Karpas-422 (cell line): ENCODE results near the gene MOB3A. TPM values are rescaled to one million over a fixed set of nuclear protein-coding genes. Genes with fewer than 3 reads are reported as not detected.

ENCODE experiments used
- DNase-seq: peaks from one replicate; pipeline ENCODE4 v3.0.0-alpha.2; 2015
- H2AFZ ChIP-seq: fragments of 200-600 bp; sonication (generic); 2 replicates; pipeline ENCODE4 v1.6.1; 2014; ENCODE audit warnings: antibody characterized with exemption, low read length, mixed read lengths
- H3K27ac ChIP-seq: fragments of 200-600 bp; sonication (generic); 2 replicates; pipeline ENCODE4 v1.5.1; 2014; ENCODE audit warnings: mild to moderate bottlenecking, low read length, moderate library complexity
- H3K27me3 ChIP-seq: fragments of 200-600 bp; sonication (generic); 2 replicates; pipeline ENCODE4 v1.6.1; 2014; ENCODE audit warnings: low read length, mixed read lengths
- H3K36me3 ChIP-seq: fragments of 200-600 bp; sonication (generic); 2 replicates; pipeline ENCODE4 v1.6.1; 2014; ENCODE audit warnings: low read length, mixed read lengths; ENCODE audit not compliant: insufficient read depth
- H3K4me1 ChIP-seq: fragments of 200-600 bp; sonication (generic); 2 replicates; pipeline ENCODE4 v1.6.1; 2014; ENCODE audit warnings: mild to moderate bottlenecking, low read length, mixed read lengths
- H3K4me2 ChIP-seq: fragments of 200-600 bp; sonication (generic); 2 replicates; pipeline ENCODE4 v1.6.1; 2014; ENCODE audit warnings: low read length, low read depth, mild to moderate bottlenecking; ENCODE audit not compliant: poor library complexity, severe bottlenecking
- H3K4me3 ChIP-seq: fragments of 200-600 bp; sonication (generic); 2 replicates; pipeline ENCODE4 v1.5.1; 2014; ENCODE audit warnings: mild to moderate bottlenecking, antibody characterized with exemption, low read length, mixed read lengths
- H3K79me2 ChIP-seq: fragments of 200-600 bp; sonication (generic); 2 replicates; pipeline ENCODE4 v1.6.1; 2014; ENCODE audit warnings: mild to moderate bottlenecking, low read length, mixed read lengths
- H3K9ac ChIP-seq: fragments of 200-600 bp; sonication (generic); 2 replicates; pipeline ENCODE4 v1.6.0; 2014; ENCODE audit warnings: low read length
- H3K9me2 ChIP-seq: fragments of 200-600 bp; sonication (generic), shearing (Covaris generic); replicated peaks from 2 replicates; pipeline ENCODE4 v1.6.0; 2014; ENCODE audit warnings: mild to moderate bottlenecking, low read length, moderate library complexity; ENCODE audit not compliant: insufficient read depth
- H3K9me3 ChIP-seq: fragments of 300-700, 200-600 bp; sonication (generic); 2 replicates; pipeline ENCODE4 v1.6.1; 2014; ENCODE audit warnings: low read length, mixed read lengths
- H4K20me1 ChIP-seq: fragments of 200-600 bp; sonication (generic); 2 replicates; pipeline ENCODE4 v1.6.1; 2014; ENCODE audit warnings: mild to moderate bottlenecking, antibody characterized with exemption, low read length, low read depth; ENCODE audit not compliant: insufficient read depth
- total RNA-seq: library from RNA; depleted of rRNA; stranded (reverse); fragments of >200 nt; shearing (Covaris generic); gene quantifications from 2 replicates; pipeline ENCODE4 v1.2.3, GENCODE V29; 2014; ENCODE audit warnings: low replicate concordance

The MOB3A gene
- total RNA-seq, 1 experiment from 2014 or later, result 153 TPM

DNA sequence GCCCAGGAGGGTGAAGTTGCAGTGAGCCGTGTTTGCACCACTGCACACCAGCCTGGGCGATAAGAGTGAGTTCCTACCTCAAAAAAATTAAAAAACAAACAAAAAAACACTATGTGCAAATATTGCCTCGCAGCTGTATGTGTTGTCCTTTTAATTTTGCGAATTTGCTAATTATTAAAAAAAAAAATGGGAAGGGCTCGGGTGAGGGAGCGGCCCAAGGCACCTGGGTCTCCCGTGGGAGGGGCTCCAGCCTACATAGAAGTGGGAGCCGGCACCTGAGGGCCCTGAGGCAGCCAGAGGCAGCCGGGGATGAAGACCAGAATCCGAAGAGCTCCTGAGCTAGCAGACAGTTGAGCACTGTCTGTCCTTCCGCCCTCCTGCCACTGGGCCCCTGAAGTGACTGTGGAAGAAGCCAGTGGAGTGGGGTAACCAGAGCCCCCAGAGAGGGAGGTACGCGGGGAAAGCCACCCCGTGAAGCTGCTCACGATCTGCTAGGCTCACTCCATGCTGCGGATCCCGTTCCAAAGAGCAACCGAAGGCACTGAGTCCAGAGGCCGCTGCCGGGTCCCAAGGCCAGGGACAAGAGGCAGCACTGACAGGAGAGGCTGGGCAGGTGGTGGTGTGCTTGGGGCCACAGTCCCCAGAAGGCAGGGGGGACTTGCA lies 7.0 kb upstream of the MOB3A start:
- Histone ChIP-seq H3K4me1 (peaks cover 10% of the 10 kb centered on the region), H3K36me3 (peaks cover 26% of the 10 kb centered on the region), H3K79me2 (peaks cover 23% of the 10 kb centered on the region), H3K27ac (no peak overlapping the region), H3K9me2 (no peaks in the 10 kb centered on the region), H3K27me3 (no peaks in the 10 kb centered on the region), H3K9ac (no peak overlapping the region), H3K9me3 (no peaks in the 10 kb centered on the region; the same call in 1 of the 2 replicates), H3K4me3 (no peak overlapping the region), H3K4me2 (no peak overlapping the region), H2AFZ (no peak overlapping the region), H4K20me1 (peaks cover 8% of the 10 kb centered on the region; the same call in 1 of the 2 replicates)
- DNase-seq, result no peak

GRCh38 chr19:2101417-2102335 lies 5.5 kb upstream of the MOB3A start:
- Histone ChIP-seq H3K4me3 (no peak overlapping the region), H3K27ac (no peak overlapping the region), H3K4me2 (no peak overlapping the region), H3K4me1 (peaks cover 23% of the 10 kb centered on the region), H2AFZ (no peak overlapping the region), H3K36me3 (peaks cover 15% of the 10 kb centered on the region), H4K20me1 (peaks cover 15% of the 10 kb centered on the region; the same call in 1 of the 2 replicates), H3K79me2 (peaks cover 32% of the 10 kb centered on the region), H3K9me2 (no peaks in the 10 kb centered on the region), H3K9me3 (no peaks in the 10 kb centered on the region; the same call in 1 of the 2 replicates), H3K9ac (no peak overlapping the region), H3K27me3 (no peaks in the 10 kb centered on the region)
- DNase-seq, result no peak

- Histone ChIP-seq H4K20me1 (peaks cover 15% of the 10 kb centered on the region; the same call in 1 of the 2 replicates), H3K36me3 (peaks cover 5% of the 10 kb centered on the region), H3K4me2 (no peak overlapping the region), H3K27me3 (no peaks in the 10 kb centered on the region), H3K79me2 (peaks cover 33% of the 10 kb centered on the region), H2AFZ (no peak overlapping the region), H3K4me1 (peaks cover 23% of the 10 kb centered on the region), H3K9me2 (no peaks in the 10 kb centered on the region), H3K4me3 (no peak overlapping the region), H3K9me3 (no peaks in the 10 kb centered on the region; the same call in 1 of the 2 replicates), H3K9ac (no peak overlapping the region), H3K27ac (no peak overlapping the region)
- DNase-seq, result no peak
Observed at GRCh38 chr19:2100719-2101061, 4.6 kb upstream of the MOB3A start.

DNA sequence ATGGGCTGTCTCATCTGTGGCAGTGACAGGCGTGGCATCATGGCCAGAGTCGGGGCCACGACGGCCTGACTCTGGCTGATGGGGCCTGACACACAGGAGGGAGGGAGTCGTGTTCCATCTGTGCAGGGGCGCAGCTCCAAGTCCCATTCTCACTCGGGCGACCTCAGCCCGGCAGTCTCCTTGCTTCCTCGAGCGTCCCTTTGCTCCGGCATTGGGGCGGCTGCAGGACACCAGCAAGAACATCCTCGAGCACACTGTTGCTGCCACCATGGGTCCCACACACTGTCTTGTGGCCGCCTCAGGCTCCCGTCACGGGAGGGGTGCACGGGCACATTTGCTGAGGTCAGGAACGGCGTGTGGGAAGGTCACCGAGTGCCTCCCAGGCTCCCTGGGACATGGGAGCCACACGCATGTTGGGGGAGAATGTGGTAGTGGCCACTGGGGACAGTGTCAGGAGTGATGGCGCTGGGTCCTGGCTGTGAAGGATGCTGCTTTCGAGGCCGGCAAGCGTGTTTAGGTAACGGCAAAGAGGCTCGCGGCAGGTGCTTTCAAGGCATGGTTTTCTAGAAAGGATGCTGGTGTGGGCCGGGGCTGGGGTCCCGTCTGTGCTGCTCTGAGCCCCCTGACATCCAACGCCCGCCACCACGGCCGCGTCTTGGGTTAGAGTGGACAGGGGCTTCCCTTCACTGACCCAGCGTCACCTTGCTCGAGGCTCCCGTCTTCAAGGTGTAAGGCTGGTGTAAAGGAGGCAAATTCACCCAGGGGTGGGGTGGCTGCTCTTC lies 4.0 kb upstream of the MOB3A start:
- H3K27me3 ChIP-seq, result no peaks in the 10 kb centered on the region
- H3K9me2 ChIP-seq, result no peaks in the 10 kb centered on the region
- no peak overlapping the region for H3K4me3 ChIP-seq
- peaks cover 15% of the 10 kb centered on the region; the same call in 1 of the 2 replicates for H4K20me1 ChIP-seq
- H3K4me1 ChIP-seq, result peaks cover 23% of the 10 kb centered on the region
- H2AFZ ChIP-seq, result no peak overlapping the region
- no peaks in the 10 kb centered on the region for H3K9me3 ChIP-seq
- H3K36me3 ChIP-seq, result peaks cover 8% of the 10 kb centered on the region
- DNase-seq, result no peak
- H3K27ac ChIP-seq, result no peak overlapping the region
- H3K9ac ChIP-seq, result no peak overlapping the region
- H3K79me2 ChIP-seq, result peaks cover 38% of the 10 kb centered on the region
- no peak overlapping the region for H3K4me2 ChIP-seq

DNA sequence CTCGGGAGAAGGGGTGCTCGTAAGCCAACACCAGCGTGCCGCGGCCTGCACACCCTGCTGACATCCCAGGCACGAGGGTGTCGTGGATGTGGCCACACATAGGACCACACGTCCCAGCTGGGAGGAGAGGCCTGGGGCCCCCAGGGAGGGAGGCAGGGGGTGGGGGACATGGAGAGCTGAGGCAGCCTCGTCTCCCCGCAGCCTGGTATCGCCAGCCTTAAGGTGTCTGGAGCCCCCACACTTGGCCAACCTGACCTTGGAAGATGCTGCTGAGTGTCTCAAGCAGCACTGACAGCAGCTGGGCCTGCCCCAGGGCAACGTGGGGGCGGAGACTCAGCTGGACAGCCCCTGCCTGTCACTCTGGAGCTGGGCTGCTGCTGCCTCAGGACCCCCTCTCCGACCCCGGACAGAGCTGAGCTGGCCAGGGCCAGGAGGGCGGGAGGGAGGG lies 3.0 kb upstream of the MOB3A start:
- H3K27ac ChIP-seq, result peak overlapping the region; percentile 93
- H2AFZ ChIP-seq, result no peak overlapping the region
- peaks cover 16% of the 10 kb centered on the region for H3K36me3 ChIP-seq
- peak overlapping the region; percentile 90; the same call in 1 of the 2 replicates for H3K4me3 ChIP-seq
- H3K4me1 ChIP-seq, result peaks cover 31% of the 10 kb centered on the region
- no peaks in the 10 kb centered on the region for H3K27me3 ChIP-seq
- H3K9ac ChIP-seq, result peak overlapping the region; percentile 95; the same call in 1 of the 2 replicates
- H3K9me3 ChIP-seq, result no peaks in the 10 kb centered on the region
- peak overlapping the region; percentile 92 for H3K4me2 ChIP-seq
- H4K20me1 ChIP-seq, result peaks cover 14% of the 10 kb centered on the region; the same call in 1 of the 2 replicates
- H3K9me2 ChIP-seq, result no peaks in the 10 kb centered on the region
- H3K79me2 ChIP-seq, result peaks cover 43% of the 10 kb centered on the region
- DNase-seq, result no peak

DNA sequence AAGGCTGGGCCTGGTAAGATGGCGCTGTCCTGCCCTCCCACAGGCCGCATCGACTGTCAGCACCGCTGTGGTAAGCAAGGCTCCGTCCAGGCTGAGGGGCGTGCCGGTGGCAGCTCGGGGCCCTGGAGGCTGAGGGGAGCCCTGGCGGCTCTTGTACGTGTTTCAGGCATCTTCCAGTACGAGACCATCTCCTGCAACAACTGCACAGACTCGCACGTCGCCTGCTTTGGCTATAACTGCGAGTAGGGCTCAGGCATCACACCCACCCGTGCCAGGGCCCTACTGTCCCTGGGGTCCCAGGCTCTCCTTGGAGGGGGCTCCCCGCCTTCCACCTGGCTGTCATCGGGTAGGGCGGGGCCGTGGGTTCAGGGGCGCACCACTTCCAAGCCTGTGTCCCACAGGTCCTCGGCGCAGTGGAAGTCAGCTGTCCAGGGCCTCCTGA lies 1.8 kb upstream of the MOB3A start:
- Histone ChIP-seq H3K9me2 (no peaks in the 10 kb centered on the region), H3K4me3 (peak overlapping the region; percentile 90), H3K9ac (peak overlapping the region; percentile 95), H4K20me1 (peaks cover 9% of the 10 kb centered on the region; the same call in 1 of the 2 replicates), H3K79me2 (peaks cover 45% of the 10 kb centered on the region), H3K27ac (peak overlapping the region; percentile 93), H3K27me3 (no peaks in the 10 kb centered on the region), H3K36me3 (peaks cover 27% of the 10 kb centered on the region), H3K4me1 (peaks cover 43% of the 10 kb centered on the region), H3K9me3 (no peaks in the 10 kb centered on the region), H2AFZ (no peak overlapping the region), H3K4me2 (peak overlapping the region; percentile 92)
- peak; percentile 80 for DNase-seq

GRCh38 chr19:2097203-2097885 lies 1.2 kb upstream of the MOB3A start:
- H2AFZ ChIP-seq, result no peak overlapping the region
- peaks cover 45% of the 10 kb centered on the region for H3K79me2 ChIP-seq
- H3K27me3 ChIP-seq, result no peaks in the 10 kb centered on the region
- H3K9me3 ChIP-seq, result no peaks in the 10 kb centered on the region
- H3K9me2 ChIP-seq, result no peaks in the 10 kb centered on the region
- peaks cover 30% of the 10 kb centered on the region for H3K36me3 ChIP-seq
- DNase-seq, result peak; percentile 70
- peak overlapping the region; percentile 95 for H3K9ac ChIP-seq
- H3K4me1 ChIP-seq, result peaks cover 48% of the 10 kb centered on the region
- H3K27ac ChIP-seq, result peak overlapping the region; percentile 93
- H4K20me1 ChIP-seq, result peaks cover 9% of the 10 kb centered on the region; the same call in 1 of the 2 replicates
- peak overlapping the region; percentile 90 for H3K4me3 ChIP-seq
- H3K4me2 ChIP-seq, result peak overlapping the region; percentile 92
